HAP-1 (cell line): ENCODE measurements around the gene NDC1.

ENCODE experiments used
- DNase-seq, 2 experiments: peaks; one replicate each; pipeline ENCODE4 v3.0.0-alpha.2; 2016 to 2020; ENCODE audit warnings: low spot score in 2 of 2
- H3K27me3 ChIP-seq: fragments of 250-450 bp; sonication (Bioruptor Pico); 2 replicates; pipeline ENCODE4 v1.5.1; 2020; ENCODE audit warnings: low read depth, mild to moderate bottlenecking, moderate library complexity
- H3K36me3 ChIP-seq: fragments of 250-450 bp; sonication (Bioruptor Pico); replicated peaks from 2 replicates; pipeline ENCODE4 v1.5.1; 2020; ENCODE audit warnings: mild to moderate bottlenecking
- H3K4me1 ChIP-seq: fragments of 250-450 bp; sonication (Bioruptor Pico); 2 replicates; pipeline ENCODE4 v1.5.1; 2020; ENCODE audit warnings: mild to moderate bottlenecking
- H3K4me3 ChIP-seq: fragments of 250-450 bp; sonication (Bioruptor Pico); 2 replicates; pipeline ENCODE4 v1.5.1; 2020; ENCODE audit warnings: mild to moderate bottlenecking, moderate library complexity
- H3K9me3 ChIP-seq: fragments of 250-450 bp; sonication (Bioruptor Pico); 2 replicates; pipeline ENCODE4 v1.5.1; 2020; ENCODE audit warnings: mild to moderate bottlenecking, moderate library complexity
- in situ Hi-C: fragments of 300-500 bp; cut with MboI; formaldehyde crosslinking; loops from 3 replicates; pipeline ENCODE4 v1.14.3; 2020; ENCODE audit warnings: low sequenced_read_pairs, inconsistent platforms, mixed read lengths

The NDC1 gene

GRCh38 chr1:53811414-53811851 lies 26.7 kb downstream of the NDC1 start:
- H3K36me3 ChIP-seq = peaks cover 43% of the 10 kb centered on the region

GRCh38 chr1:53810497-53810896 lies 27.6 kb downstream of the NDC1 start:
- no peaks in the 10 kb centered on the region; the same call in 1 of the 2 replicates for H3K4me1 ChIP-seq
- H3K9me3 ChIP-seq = no peaks in the 10 kb centered on the region
- DNase-seq = no peak
- peaks cover 48% of the 10 kb centered on the region for H3K36me3 ChIP-seq
- H3K4me3 ChIP-seq = no peak overlapping the region
- H3K27me3 ChIP-seq = no peaks in the 10 kb centered on the region
- in situ Hi-C loops = no loop called here

More at GRCh38 chr1:53811414-53811851, 26.7 kb downstream of the NDC1 start:
- H3K4me3 ChIP-seq = no peak overlapping the region
- H3K4me1 ChIP-seq = no peaks in the 10 kb centered on the region; the same call in 1 of the 2 replicates
- no peaks in the 10 kb centered on the region for H3K9me3 ChIP-seq
- DNase-seq = peak in 1 of 2 experiments; percentile 74
- in situ Hi-C loops = no loop called here
- H3K27me3 ChIP-seq = no peaks in the 10 kb centered on the region

- Histone ChIP-seq H3K27me3 (no peaks in the 10 kb centered on the region), H3K9me3 (no peaks in the 10 kb centered on the region), H3K4me1 (no peaks in the 10 kb centered on the region; the same call in 1 of the 2 replicates), H3K4me3 (no peak overlapping the region), H3K36me3 (peaks cover 52% of the 10 kb centered on the region)
- no peak for DNase-seq
- in situ Hi-C loops = no loop called here
These were observed 28.1 kb downstream of the NDC1 start for GRCh38 chr1:53810007-53810406.

GRCh38 chr1:53807916-53808315 lies 30.2 kb downstream of the NDC1 start:
- Histone ChIP-seq H3K27me3 (no peaks in the 10 kb centered on the region), H3K36me3 (peaks cover 57% of the 10 kb centered on the region), H3K9me3 (no peaks in the 10 kb centered on the region), H3K4me3 (no peak overlapping the region), H3K4me1 (no peaks in the 10 kb centered on the region; the same call in 1 of the 2 replicates)
- no peak for DNase-seq
- in situ Hi-C loops = no loop called here

- no peak overlapping the region for H3K4me3 ChIP-seq
- no peaks in the 10 kb centered on the region for H3K27me3 ChIP-seq
- no peaks in the 10 kb centered on the region for H3K9me3 ChIP-seq
- no peak for DNase-seq
- peaks cover 1% of the 10 kb centered on the region for H3K4me1 ChIP-seq
- peaks cover 59% of the 10 kb centered on the region for H3K36me3 ChIP-seq
- in situ Hi-C loops = no loop called here
These were observed 33.1 kb downstream of the NDC1 start for GRCh38 chr1:53804791-53805505.

GRCh38 chr1:53804181-53804580 lies 33.9 kb downstream of the NDC1 start:
- Histone ChIP-seq H3K27me3 (no peaks in the 10 kb centered on the region), H3K36me3 (peaks cover 59% of the 10 kb centered on the region), H3K4me3 (no peak overlapping the region), H3K4me1 (peaks cover 9% of the 10 kb centered on the region), H3K9me3 (no peaks in the 10 kb centered on the region)
- in situ Hi-C loops = no loop called here
- DNase-seq = no peak

- H3K9me3 ChIP-seq = no peaks in the 10 kb centered on the region
- H3K36me3 ChIP-seq = peaks cover 66% of the 10 kb centered on the region
- in situ Hi-C loops = no loop called here
These were observed 37.5 kb downstream of the NDC1 start for GRCh38 chr1:53800621-53801020.

GRCh38 chr1:53799141-53799540 lies 39.0 kb downstream of the NDC1 start:
- Histone ChIP-seq H3K36me3 (peaks cover 60% of the 10 kb centered on the region), H3K4me1 (peaks cover 15% of the 10 kb centered on the region), H3K4me3 (no peak overlapping the region), H3K27me3 (no peaks in the 10 kb centered on the region), H3K9me3 (no peaks in the 10 kb centered on the region)
- in situ Hi-C loops = no loop called here
- DNase-seq = peak in 1 of 2 experiments; percentile 71

More at GRCh38 chr1:53800621-53801020, 37.5 kb downstream of the NDC1 start:
- H3K4me3 ChIP-seq = no peak overlapping the region
- DNase-seq = no peak
- no peaks in the 10 kb centered on the region for H3K27me3 ChIP-seq
- H3K4me1 ChIP-seq = peaks cover 15% of the 10 kb centered on the region

GRCh38 chr1:53792806-53793205 lies 45.3 kb downstream of the NDC1 start:
- no peak for DNase-seq
- Histone ChIP-seq H3K36me3 (peaks cover 55% of the 10 kb centered on the region), H3K4me3 (no peak overlapping the region), H3K9me3 (no peaks in the 10 kb centered on the region), H3K27me3 (no peaks in the 10 kb centered on the region), H3K4me1 (no peaks in the 10 kb centered on the region)
- in situ Hi-C loops = no loop called here

- Histone ChIP-seq H3K9me3 (no peaks in the 10 kb centered on the region), H3K4me3 (no peak overlapping the region), H3K4me1 (no peaks in the 10 kb centered on the region), H3K27me3 (no peaks in the 10 kb centered on the region), H3K36me3 (peaks cover 62% of the 10 kb centered on the region)
- DNase-seq = no peak
- in situ Hi-C loops = no loop called here
These were observed 50.4 kb downstream of the NDC1 start for GRCh38 chr1:53787655-53788054.

GRCh38 chr1:53783056-53783455 lies 55.0 kb downstream of the NDC1 start:
- no peak for DNase-seq
- Histone ChIP-seq H3K4me1 (no peaks in the 10 kb centered on the region), H3K4me3 (no peak overlapping the region), H3K27me3 (no peaks in the 10 kb centered on the region), H3K36me3 (peaks cover 49% of the 10 kb centered on the region), H3K9me3 (no peaks in the 10 kb centered on the region)
- in situ Hi-C loops = no loop called here

- H3K9me3 ChIP-seq = no peaks in the 10 kb centered on the region
- in situ Hi-C loops = no loop called here
- peaks cover 37% of the 10 kb centered on the region for H3K36me3 ChIP-seq
- no peaks in the 10 kb centered on the region for H3K4me1 ChIP-seq
- no peak for DNase-seq
- no peak overlapping the region for H3K4me3 ChIP-seq
- no peaks in the 10 kb centered on the region for H3K27me3 ChIP-seq
These were observed 56.4 kb downstream of the NDC1 start for GRCh38 chr1:53781654-53782053.

GRCh38 chr1:53777272-53777671 lies 60.8 kb downstream of the NDC1 start:
- H3K4me3 ChIP-seq = no peak overlapping the region
- H3K27me3 ChIP-seq = no peaks in the 10 kb centered on the region
- H3K4me1 ChIP-seq = no peaks in the 10 kb centered on the region
- no peak for DNase-seq
- peaks cover 8% of the 10 kb centered on the region for H3K36me3 ChIP-seq
- in situ Hi-C loops = no loop called here
- no peaks in the 10 kb centered on the region for H3K9me3 ChIP-seq

GRCh38 chr1:53771648-53772047 lies 66.4 kb downstream of the NDC1 start:
- Histone ChIP-seq H3K27me3 (no peaks in the 10 kb centered on the region), H3K4me1 (no peaks in the 10 kb centered on the region), H3K4me3 (no peak overlapping the region), H3K36me3 (peaks cover 30% of the 10 kb centered on the region), H3K9me3 (no peaks in the 10 kb centered on the region)
- no peak for DNase-seq
- in situ Hi-C loops = no loop called here
